Activated naive CD4-positive, alpha-beta T cell treated with anti-CD3 and anti-CD28 coated beads, Interleukin-2, amount 50 U/mL, for 72 hours (primary cell): ENCODE measurements around the gene HOXA10. TPM values are rescaled to one million over a fixed set of nuclear protein-coding genes. Genes with fewer than 3 reads are reported as not detected.

Source experiments
- ATAC-seq, 2 donors: fragments of 150-1000 bp; cut with Tn5 transposase; 2 replicates each; pipeline ENCODE4 v1.10.0; 2021; ENCODE audit warnings: mild to moderate bottlenecking in 2 of 2, moderate library complexity in 2 of 2
- DNase-seq, 2 donors: peaks; one replicate each; pipeline ENCODE4 v3.0.0; 2021 to 2022; ENCODE audit warnings: low spot score in 2 of 2
- H3K27ac Mint-ChIP-seq, 2 donors: one replicate each; pipeline ENCODE4 v1.8.0; 2022; ENCODE audit warnings: mild to moderate bottlenecking in 2 of 2, mixed read lengths in 2 of 2
- H3K36me3 Mint-ChIP-seq, 2 donors: one replicate each; pipeline ENCODE4 v1.8.0; 2022; ENCODE audit warnings: mixed read lengths in 2 of 2
- H3K9me3 Mint-ChIP-seq, 2 donors: one replicate each; pipeline ENCODE4 v1.8.0; 2022; ENCODE audit warnings: mixed read lengths in 2 of 2
- total RNA-seq, 2 donors: library from RNA; stranded (reverse); gene quantifications; one replicate each; pipeline ENCODE4 v1.2.3, GENCODE V29; 2022

HOXA10 gene
- total RNA-seq, 2 donors from 2014 or later, result not detected

- no peak for ATAC-seq
- Mint-ChIP-seq H3K36me3 (peaks cover 0 to 14% of the 10 kb centered on the region in 2 donors), H3K27ac (no peak overlapping the region), H3K9me3 (no peaks in the 10 kb centered on the region)
- DNase-seq, result no peak
Measured at GRCh38 chr7:27197137-27198042, 23.3 kb upstream of the HOXA10 start.

DNA sequence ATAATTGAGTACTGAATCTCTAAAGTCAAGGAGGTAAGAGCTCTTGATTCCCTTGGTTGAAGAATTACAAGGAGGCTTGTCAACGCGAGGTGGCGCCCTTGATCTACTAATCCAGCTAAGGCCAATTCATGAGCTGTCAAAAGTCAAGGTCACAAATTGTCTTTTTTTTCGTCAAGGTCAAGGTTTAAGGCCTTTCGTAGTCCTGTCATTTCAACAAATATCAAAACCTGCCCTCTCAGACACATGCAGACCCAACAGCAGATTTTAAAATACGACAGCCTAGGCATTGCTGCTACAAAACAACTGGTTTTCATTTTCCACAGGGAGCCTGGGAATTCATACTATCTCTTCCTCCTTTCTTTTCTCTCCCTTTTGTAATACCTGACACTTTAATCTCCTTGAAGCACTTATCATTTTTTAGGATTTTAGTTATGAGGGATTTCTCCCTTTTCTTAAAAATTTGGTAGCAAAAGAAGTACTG, 22.2 kb upstream of the HOXA10 start:
- peaks cover 0 to 14% of the 10 kb centered on the region in 2 donors for H3K36me3 Mint-ChIP-seq
- H3K9me3 Mint-ChIP-seq, result no peaks in the 10 kb centered on the region
- H3K27ac Mint-ChIP-seq, result no peak overlapping the region
- DNase-seq (peak; percentile 53 to 84), ATAC-seq (peak in 1 of 2 donors; percentile 49)

DNA sequence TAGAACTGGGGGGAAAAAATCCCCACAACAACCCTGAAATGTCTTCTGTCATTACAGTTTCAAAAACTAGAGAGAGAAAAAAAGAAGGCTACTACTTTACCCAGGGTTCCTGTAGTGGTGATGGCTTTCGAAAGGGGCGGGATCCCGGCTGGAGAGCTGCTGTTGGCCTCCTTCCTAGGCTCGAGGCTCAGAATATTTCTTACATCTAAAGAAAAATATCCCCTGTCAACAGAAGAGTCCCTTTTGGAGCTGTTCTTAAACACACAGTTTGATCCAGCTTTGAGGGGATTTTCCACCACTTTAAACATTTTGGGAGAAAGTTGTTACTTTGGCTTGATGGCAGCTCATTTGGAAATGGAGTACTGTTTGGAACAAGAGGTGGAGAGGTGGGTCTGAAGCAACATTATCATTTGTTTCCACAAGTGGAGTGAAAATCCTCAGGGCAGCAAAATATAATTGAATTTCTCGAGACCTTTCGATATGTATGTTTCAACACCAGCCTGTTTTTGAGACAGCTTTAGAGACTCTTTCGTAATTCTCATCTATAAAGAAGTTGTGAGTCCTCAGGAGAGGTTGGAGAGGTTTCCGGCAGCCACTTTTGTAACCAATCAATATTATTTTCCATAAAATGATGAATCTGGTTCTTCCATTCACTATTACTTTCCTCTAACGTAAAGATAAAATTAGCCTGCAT, 20.7 kb upstream of the HOXA10 start:
- DNase-seq (no peak), ATAC-seq (no peak)
- no peak overlapping the region for H3K27ac Mint-ChIP-seq
- H3K9me3 Mint-ChIP-seq, result no peaks in the 10 kb centered on the region
- H3K36me3 Mint-ChIP-seq, result peaks cover 0 to 13% of the 10 kb centered on the region in 2 donors

- DNase-seq (no peak), ATAC-seq (no peak)
- no peaks in the 10 kb centered on the region for H3K9me3 Mint-ChIP-seq
- peaks cover 0 to 13% of the 10 kb centered on the region in 2 donors for H3K36me3 Mint-ChIP-seq
- no peak overlapping the region for H3K27ac Mint-ChIP-seq
Measured at GRCh38 chr7:27194002-27194352, 19.9 kb upstream of the HOXA10 start.

DNA sequence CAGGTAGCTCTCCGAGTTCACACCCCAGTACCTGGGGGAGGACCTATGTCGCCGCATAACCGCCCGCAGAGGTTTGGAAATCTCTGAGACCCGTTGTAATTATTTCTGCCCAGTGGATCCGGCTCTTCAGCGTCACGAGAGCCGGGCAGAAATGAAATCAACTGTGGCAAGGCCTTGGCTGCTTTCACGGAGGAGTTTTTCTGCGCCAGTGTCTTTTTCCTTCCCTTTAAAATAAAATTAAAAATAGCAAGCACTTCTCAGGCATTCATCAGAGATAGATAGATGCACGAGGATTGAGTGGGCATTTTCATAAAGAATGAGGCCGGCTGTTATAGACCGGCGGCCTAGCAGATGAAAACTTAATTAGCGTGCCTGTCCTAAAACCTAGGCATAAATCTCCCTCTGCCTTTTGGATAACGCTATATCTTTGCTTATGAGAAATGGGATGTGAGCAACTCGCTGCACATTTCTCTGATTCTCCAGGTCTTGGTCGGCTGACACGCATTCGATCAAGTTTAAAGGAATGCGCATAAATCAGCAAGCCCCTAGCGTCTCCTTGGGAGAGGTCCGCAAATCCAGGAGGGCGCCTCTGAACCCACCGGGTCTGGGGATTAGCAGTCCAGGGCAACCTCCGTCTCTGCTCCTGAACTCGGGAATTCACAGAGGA, 19.3 kb upstream of the HOXA10 start:
- Mint-ChIP-seq H3K27ac (no peak overlapping the region), H3K36me3 (peaks cover 0 to 14% of the 10 kb centered on the region in 2 donors), H3K9me3 (no peaks in the 10 kb centered on the region)
- ATAC-seq (no peak), DNase-seq (peak in 1 of 2 donors; percentile 39)

- ATAC-seq (peak in 1 of 2 donors; percentile 48), DNase-seq (peak in 1 of 2 donors; percentile 28)
- H3K9me3 Mint-ChIP-seq, result no peaks in the 10 kb centered on the region
- H3K27ac Mint-ChIP-seq, result no peak overlapping the region
- peaks cover 0 to 11% of the 10 kb centered on the region in 2 donors for H3K36me3 Mint-ChIP-seq
Measured at GRCh38 chr7:27192546-27193334, 18.6 kb upstream of the HOXA10 start.

DNA sequence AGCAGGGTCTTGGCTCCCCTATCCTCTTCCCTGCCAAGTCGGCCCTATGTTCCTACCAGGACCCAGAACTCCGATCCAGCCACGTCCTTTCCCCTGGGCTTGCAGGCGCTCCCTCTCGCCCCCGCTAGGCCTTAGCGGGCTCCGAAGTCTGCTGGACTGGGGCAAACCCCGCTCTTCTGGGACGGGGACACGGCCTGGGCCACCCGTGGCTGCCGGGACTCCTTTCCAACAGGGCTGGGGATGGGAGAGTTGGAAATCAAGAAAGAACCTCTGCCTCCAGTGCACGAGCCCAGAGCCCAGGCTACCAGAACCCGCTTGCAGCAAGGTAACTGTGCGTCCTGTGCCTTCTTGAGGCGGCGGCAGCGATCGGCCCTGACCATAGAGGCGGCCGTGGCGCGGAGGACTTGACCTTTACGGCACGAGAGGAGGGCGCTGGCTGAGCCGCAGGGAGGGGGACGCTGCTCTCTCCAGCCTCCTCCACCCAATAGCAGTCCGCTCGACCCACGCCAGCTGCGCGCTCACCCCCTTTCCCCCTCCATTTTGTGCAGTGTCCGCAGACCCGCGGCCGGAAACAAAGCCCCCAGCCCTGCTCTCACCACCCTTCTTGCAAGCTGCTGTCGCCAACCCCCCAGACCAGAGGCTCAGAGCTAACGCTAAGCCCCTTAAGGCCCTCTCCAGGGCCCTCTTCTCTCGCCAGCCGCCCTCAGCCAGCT, 17.9 kb upstream of the HOXA10 start:
- Mint-ChIP-seq H3K36me3 (peaks cover 0 to 11% of the 10 kb centered on the region in 2 donors), H3K9me3 (no peaks in the 10 kb centered on the region), H3K27ac (no peak overlapping the region)
- ATAC-seq, result no peak
- DNase-seq, result peak in 1 of 2 donors; percentile 37

DNA sequence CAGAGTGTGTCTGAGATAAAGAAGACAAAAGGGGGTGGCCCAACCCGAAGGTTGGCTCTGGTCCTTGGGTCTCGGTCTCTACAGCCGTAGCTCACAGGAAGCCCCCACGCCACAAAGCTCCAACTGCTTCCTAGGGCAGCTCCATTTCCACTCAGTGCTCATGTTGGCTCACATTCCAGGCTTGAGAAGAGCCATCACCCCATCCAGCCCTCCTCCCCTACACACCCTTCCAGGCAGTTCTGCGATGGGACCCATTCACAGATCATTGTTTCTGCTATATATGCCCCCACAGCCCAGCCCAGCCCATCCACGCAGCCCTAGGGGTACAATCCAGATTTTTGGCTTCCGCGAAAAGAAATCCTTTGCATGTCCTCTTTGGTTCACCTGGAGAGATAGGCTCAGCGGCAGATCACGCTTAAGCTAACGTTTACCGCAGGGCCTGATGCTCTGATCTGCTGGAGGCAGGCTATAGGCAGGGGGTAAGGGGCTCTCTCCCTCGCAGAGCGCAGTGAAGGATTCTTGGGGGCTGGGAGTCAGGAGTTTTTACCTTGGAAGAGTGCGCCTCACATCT, 17.1 kb upstream of the HOXA10 start:
- H3K36me3 Mint-ChIP-seq, result peaks cover 0 to 14% of the 10 kb centered on the region in 2 donors
- H3K27ac Mint-ChIP-seq, result no peak overlapping the region
- DNase-seq (no peak), ATAC-seq (no peak)
- H3K9me3 Mint-ChIP-seq, result no peaks in the 10 kb centered on the region

DNA sequence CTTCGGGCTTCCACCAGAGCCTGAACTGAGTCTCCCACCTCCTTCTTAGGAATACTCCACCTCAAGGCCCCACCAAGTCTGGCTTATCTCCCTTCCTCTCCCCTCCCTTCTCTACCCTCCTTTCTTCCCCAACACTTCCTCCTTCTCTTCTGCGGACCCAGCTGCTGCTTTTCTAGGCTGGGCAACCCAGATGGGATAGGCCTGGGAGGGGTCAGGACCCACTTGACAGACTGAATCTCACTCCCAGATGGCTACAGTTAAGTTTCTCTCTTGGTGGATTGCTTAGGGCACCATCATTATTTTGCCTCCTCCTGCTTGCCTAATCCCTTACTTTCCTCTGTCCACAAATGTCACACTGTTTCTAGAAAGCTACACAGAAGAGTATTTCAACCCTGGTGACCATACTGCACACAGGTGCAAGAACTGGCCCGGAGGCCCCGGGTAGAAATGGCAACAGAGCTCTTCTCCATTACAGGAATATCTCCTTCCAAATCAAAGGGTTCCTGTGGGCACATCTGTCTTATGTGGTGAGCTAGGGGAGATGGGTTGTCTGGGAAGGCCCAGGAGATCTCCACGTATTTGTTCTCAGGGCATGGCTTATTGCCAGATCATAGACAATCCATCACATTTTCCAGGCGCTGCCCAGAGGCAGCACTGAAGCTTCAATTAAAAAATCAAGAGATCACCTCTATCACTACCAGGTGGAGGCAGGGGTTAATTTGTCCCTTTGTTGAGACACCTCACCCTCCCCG, 16.1 kb upstream of the HOXA10 start:
- Mint-ChIP-seq H3K36me3 (peaks cover 0 to 19% of the 10 kb centered on the region in 2 donors), H3K27ac (no peak overlapping the region), H3K9me3 (no peaks in the 10 kb centered on the region)
- DNase-seq (no peak), ATAC-seq (no peak)

GRCh38 chr7:27189295-27189996, 15.3 kb upstream of the HOXA10 start:
- DNase-seq, result peak in 1 of 2 donors; percentile 44
- Mint-ChIP-seq H3K36me3 (peaks cover 0 to 19% of the 10 kb centered on the region in 2 donors), H3K27ac (no peak overlapping the region), H3K9me3 (no peaks in the 10 kb centered on the region)
- no peak for ATAC-seq

- ATAC-seq (no peak), DNase-seq (peak in 1 of 2 donors; percentile 41)
- Mint-ChIP-seq H3K36me3 (peaks cover 0 to 19% of the 10 kb centered on the region in 2 donors), H3K9me3 (no peaks in the 10 kb centered on the region), H3K27ac (peak overlapping the region in 1 of 2 donors; percentile 26)
Measured at GRCh38 chr7:27188386-27189294, 14.5 kb upstream of the HOXA10 start.

DNA sequence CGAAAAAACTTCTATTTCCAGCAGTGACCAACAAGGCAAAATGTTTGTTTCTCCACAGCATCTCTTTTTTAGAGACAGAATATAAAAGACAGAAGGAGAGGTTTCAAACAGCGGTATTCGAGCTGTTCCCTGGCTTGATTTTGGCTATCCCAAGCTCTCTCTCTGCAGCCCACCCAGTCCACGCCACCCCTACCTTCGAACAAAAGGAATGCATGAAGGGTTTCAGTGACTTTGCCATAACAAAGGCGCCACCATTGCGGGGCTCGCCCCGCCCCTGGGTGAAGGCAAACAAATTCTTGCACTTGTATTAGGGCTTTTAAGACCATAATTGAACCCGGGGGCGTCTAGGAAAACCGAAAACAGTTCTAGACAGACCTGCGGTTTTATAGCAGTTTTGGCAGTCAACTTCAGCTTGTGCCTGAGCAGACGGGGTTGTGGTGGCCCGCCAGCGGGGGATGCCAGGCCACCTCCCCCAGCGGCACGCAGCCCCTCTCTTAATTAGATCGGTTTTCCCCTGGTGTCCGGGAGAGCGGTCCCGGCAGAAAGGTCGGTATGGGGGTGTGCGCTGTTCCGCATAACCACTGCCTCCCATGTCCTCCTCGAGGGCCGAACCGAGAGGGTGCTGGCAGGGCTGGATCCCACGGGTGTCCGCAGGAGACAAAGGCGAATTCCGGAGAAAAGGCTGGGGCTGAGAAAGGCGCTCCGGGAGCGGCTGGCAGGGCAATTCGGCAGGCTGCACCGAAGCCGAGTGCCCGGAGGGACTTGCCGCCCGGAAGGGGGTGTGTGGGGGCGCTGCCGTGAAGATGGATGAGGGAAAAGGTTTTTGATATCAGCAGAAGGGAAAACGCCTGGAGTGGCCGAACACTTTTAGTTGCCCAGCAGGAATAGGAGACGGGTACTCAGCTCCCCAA, 13.6 kb upstream of the HOXA10 start:
- peaks cover 0 to 19% of the 10 kb centered on the region in 2 donors for H3K36me3 Mint-ChIP-seq
- ATAC-seq, result no peak
- no peaks in the 10 kb centered on the region for H3K9me3 Mint-ChIP-seq
- peak in 1 of 2 donors; percentile 31 for DNase-seq
- no peak overlapping the region for H3K27ac Mint-ChIP-seq
